GM12878 (cell line): ENCODE results near the gene OGFR. TPM values are rescaled to one million over a fixed set of nuclear protein-coding genes. Genes with fewer than 3 reads are reported as not detected.

Experiments
- ATAC-seq: fragments of 200-7000 bp; cut with Tn5 transposase; 3 replicates; pipeline ENCODE4 v1.9.1; 2020; ENCODE audit warnings: mild to moderate bottlenecking, moderate library complexity
- BruUV-seq: library from RNA; stranded (reverse); fragments of 400-500 nt; replicated peaks from 2 replicates; lab custom pipeline; 2021; lab: Mats Ljungman, UMichigan
- CTCF ChIA-PET: fragments of 300-600 bp; sonication (Branson Sonifier 250); formaldehyde crosslinking; extraction: SDS; loops from one replicate; lab custom pipeline; 2021; ENCODE audit warnings: inconsistent platforms; lab: Yijun Ruan, JAX
- POLR2A ChIA-PET: fragments of 350-600 bp; formaldehyde crosslinking; extraction: SDS; loops from one replicate; lab custom pipeline; 2021; ENCODE audit warnings: inconsistent platforms; lab: Charles Lee
- RAD21 ChIA-PET: fragments of 300-600 bp; sonication (Branson Sonifier 250); formaldehyde crosslinking; loops from one replicate; lab custom pipeline; 2023; ENCODE audit warnings: antibody characterized with exemption; ENCODE audit not compliant: unreplicated experiment; lab: Charles Lee
- SMC1A ChIA-PET: fragments of 300-600 bp; sonication (Branson Sonifier 250); formaldehyde crosslinking; loops from one replicate; lab custom pipeline; 2023; ENCODE audit not compliant: unreplicated experiment, uncharacterized antibody; lab: Charles Lee
- DNase-seq: peaks from one replicate; pipeline ENCODE4 v3.0.0-alpha.2; 2011; ENCODE audit warnings: low read depth, low spot score
- FAIRE-seq: peaks from 3 replicates; lab custom pipeline; 2011; peaks lifted over from hg19 to GRCh38; lab: Jason Lieb, UNC
- H2AFZ ChIP-seq: 2 replicates; pipeline ENCODE4 v1.6.0; 2011; ENCODE audit warnings: low read depth, low read length, control low read depth; ENCODE audit not compliant: control insufficient read depth
- H3K27ac ChIP-seq: 2 replicates; pipeline ENCODE4 v1.5.1; 2011; ENCODE audit warnings: control low read depth; ENCODE audit not compliant: control insufficient read depth, insufficient read depth
- H3K27me3 ChIP-seq, 2 experiments: replicated peaks in 1 of 2; 2 replicates each; pipeline versions ENCODE4 v1.6.0 to v1.6.1; 2011; ENCODE audit warnings: low read length in 1 of 2; ENCODE audit not compliant: control insufficient read depth in 2 of 2, insufficient read depth in 2 of 2
- H3K36me3 ChIP-seq, 2 experiments: 2 replicates each; pipeline ENCODE4 v1.5.1; 2011; ENCODE audit warnings: low read length in 1 of 2; ENCODE audit not compliant: control insufficient read depth in 2 of 2, insufficient read depth in 2 of 2
- H3K4me1 ChIP-seq: 2 replicates; pipeline ENCODE4 v1.6.1; 2011; ENCODE audit warnings: mild to moderate bottlenecking, low read length, moderate library complexity, mixed read lengths; ENCODE audit not compliant: control insufficient read depth, insufficient read depth
- H3K4me2 ChIP-seq: 2 replicates; pipeline ENCODE4 v1.6.0; 2011; ENCODE audit warnings: control low read depth; ENCODE audit not compliant: control insufficient read depth, insufficient read depth
- H3K4me3 ChIP-seq: fragments of 200-600 bp; sonication (generic); 2 replicates; pipeline ENCODE4 v1.5.1; 2016
- H3K79me2 ChIP-seq: 2 replicates; pipeline ENCODE4 v1.6.0; 2011; ENCODE audit warnings: low read length; ENCODE audit not compliant: control insufficient read depth, insufficient read depth
- H3K9ac ChIP-seq: 2 replicates; pipeline ENCODE4 v1.8.0; 2011; ENCODE audit warnings: low read length, control low read depth, mixed read lengths; ENCODE audit not compliant: control insufficient read depth, insufficient read depth
- H3K9me3 ChIP-seq: replicated peaks from 3 replicates; pipeline ENCODE4 v1.5.1; 2011; ENCODE audit warnings: mild to moderate bottlenecking, low read length; ENCODE audit not compliant: control insufficient read depth, insufficient read depth
- H4K20me1 ChIP-seq: 2 replicates; pipeline ENCODE4 v1.6.0; 2011; ENCODE audit not compliant: control insufficient read depth, insufficient read depth
- EP300 ChIP-seq, 2 experiments: fragments of 150-350 bp in 1 of 2; IDR thresholded peaks; 2 replicates each; pipeline ENCODE4 v1.6.1; 2011 to 2012; ENCODE audit warnings: low read depth in 2 of 2, low read length in 2 of 2, borderline replicate concordance in 1 of 2, improper control_type of control experiment in 1 of 2, inconsistent platforms in 1 of 2; ENCODE audit not compliant: control insufficient read depth in 1 of 2
- JUNB ChIP-seq: IDR thresholded peaks from 2 replicates; pipeline ENCODE4 v1.6.1; 2016; ENCODE audit warnings: antibody characterized with exemption, mild to moderate bottlenecking
- SIN3A ChIP-seq: IDR thresholded peaks from 2 replicates; pipeline ENCODE4 v1.6.1; 2012; ENCODE audit warnings: low read depth, low read length, improper control_type of control experiment
- SREBF2 ChIP-seq: IDR thresholded peaks from 2 replicates; pipeline ENCODE4 v1.6.1; 2012; ENCODE audit warnings: mild to moderate bottlenecking, low read length
- SUZ12 ChIP-seq: fragments of 200-600 bp; sonication (generic); IDR thresholded peaks from one replicate; pipeline ENCODE4 v1.6.1; 2018; ENCODE audit warnings: antibody characterized with exemption, mild to moderate bottlenecking; ENCODE audit not compliant: unreplicated experiment
- ZNF24 ChIP-seq: fragments of 450-650 bp; IDR thresholded peaks from 2 replicates; pipeline ENCODE4 v1.6.1; 2017; ENCODE audit warnings: antibody characterized with exemption, mild to moderate bottlenecking
- WGBS: methylation state at CpG from one replicate; pipeline ENCODE4 v1.1.6; 2016; ENCODE audit warnings: low lambda C conversion rate; ENCODE audit not compliant: insufficient replicate concordance, insufficient coverage; ENCODE audit errors: missing lambda C conversion rate; 5-methylcytosine and 5-hydroxymethylcytosine counted together
- in situ Hi-C: fragments of 300-500 bp; cut with MboI; formaldehyde crosslinking; loops from 9 replicates; pipeline ENCODE4 v1.14.3; 2018; ENCODE audit warnings: mixed read lengths
- intact Hi-C: fragments of 100-400 bp; cut with micrococcal nuclease; formaldehyde crosslinking; loops from one replicate; pipeline ENCODE4 v1.14.2; 2022; ENCODE audit not compliant: unreplicated experiment
- polyA plus RNA-seq, 11 experiments: library from polyadenylated mRNA; depleted of rRNA in 4 of 11; unstranded in 6 of 11; stranded (reverse) in 5 of 11; fragments of >200 nt; fragmentation: Nextera tagmentation in 4 of 11; fragmentation: Illumina TruSeq in 1 of 11; extraction: Ambion mirVana in 4 of 11; extraction: Trizol in 1 of 11; gene quantifications; 1 replicate in 1 of 11; 2 replicates in 10 of 11; pipeline versions ENCODE4 v1.2.1 to v1.2.3, GENCODE V29; 2011 to 2016; ENCODE audit warnings: inconsistent platforms in 2 of 11, missing spikeins in 2 of 11, low read depth in 1 of 11
- total RNA-seq, 4 experiments: library from RNA; depleted of rRNA in 3 of 4; stranded (reverse); fragments of >200 nt in 3 of 4; fragmentation: Illumina TruSeq in 1 of 4; extraction: Trizol in 1 of 4; gene quantifications; 2 replicates each; pipeline versions ENCODE4 v1.2.1 to v1.2.3, GENCODE V29; 2013 to 2021

Gene OGFR
- total and polyA plus RNA-seq, 10 of the 15 experiments (the other 5 are each of a cell fraction or from before 2014, with no cell fraction given), result 0.72 to 62.1 (median 27.3) TPM

GRCh38 chr20:62769346-62770071 is 35.1 kb upstream of the OGFR start:
- Histone ChIP-seq H3K27ac (no peak overlapping the region), H2AFZ (no peak overlapping the region), H3K4me2 (no peak overlapping the region), H3K4me1 (no peaks in the 10 kb centered on the region), H3K27me3 (peaks cover 0 to 1% of the 10 kb centered on the region in 2 experiments; a peak in 2 of 4 replicates), H3K9me3 (no peaks in the 10 kb centered on the region), H4K20me1 (no peaks in the 10 kb centered on the region), H3K36me3 (no peaks in the 10 kb centered on the region), H3K79me2 (no peaks in the 10 kb centered on the region), H3K4me3 (no peak overlapping the region), H3K9ac (no peak overlapping the region)
- TF ChIP-seq SIN3A (no peak), EP300 (IDR thresholded peaks at IDR 0.05; ENCODE audit: borderline replicate concordance in 1 of 2, control insufficient read depth in 1 of 2, low read depth in 2 of 2, low read length in 2 of 2) (no peak), JUNB (no peak), ZNF24 (no peak), SREBF2 (no peak), SUZ12 (no peak)
- WGBS, result 37% methylated on average over 16 of the region's 16 CpGs
- ChIA-PET CTCF (no interaction called here), SMC1A (no interaction called here), RAD21 (no interaction called here), POLR2A (no interaction called here)
- in situ Hi-C loops, result no loop called here
- no TSS peak for BruUV-seq
- DNase-seq, result no peak
- intact Hi-C loops, result no loop called here
- no peak for FAIRE-seq
- no peak for ATAC-seq
